GM12878 (cell line): ENCODE data around the gene NECTIN1. TPM values are rescaled to one million over a fixed set of nuclear protein-coding genes. Genes with fewer than 3 reads are reported as not detected.

Experiments
- ATAC-seq: fragments of 200-7000 bp; cut with Tn5 transposase; 3 replicates; pipeline ENCODE4 v1.9.1; 2020; ENCODE audit warnings: mild to moderate bottlenecking, moderate library complexity
- BruUV-seq: library from RNA; stranded (reverse); fragments of 400-500 nt; replicated peaks from 2 replicates; lab custom pipeline; 2021; lab: Mats Ljungman, UMichigan
- CTCF ChIA-PET: fragments of 300-600 bp; sonication (Branson Sonifier 250); formaldehyde crosslinking; extraction: SDS; loops from one replicate; lab custom pipeline; 2021; ENCODE audit warnings: inconsistent platforms; lab: Yijun Ruan, JAX
- POLR2A ChIA-PET: fragments of 350-600 bp; formaldehyde crosslinking; extraction: SDS; loops from one replicate; lab custom pipeline; 2021; ENCODE audit warnings: inconsistent platforms; lab: Charles Lee
- RAD21 ChIA-PET: fragments of 300-600 bp; sonication (Branson Sonifier 250); formaldehyde crosslinking; loops from one replicate; lab custom pipeline; 2023; ENCODE audit warnings: antibody characterized with exemption; ENCODE audit not compliant: unreplicated experiment; lab: Charles Lee
- SMC1A ChIA-PET: fragments of 300-600 bp; sonication (Branson Sonifier 250); formaldehyde crosslinking; loops from one replicate; lab custom pipeline; 2023; ENCODE audit not compliant: unreplicated experiment, uncharacterized antibody; lab: Charles Lee
- DNase-seq: peaks from one replicate; pipeline ENCODE4 v3.0.0-alpha.2; 2011; ENCODE audit warnings: low read depth, low spot score
- FAIRE-seq: peaks from 3 replicates; lab custom pipeline; 2011; peaks lifted over from hg19 to GRCh38; lab: Jason Lieb, UNC
- H2AFZ ChIP-seq: 2 replicates; pipeline ENCODE4 v1.6.0; 2011; ENCODE audit warnings: low read depth, low read length, control low read depth; ENCODE audit not compliant: control insufficient read depth
- H3K27ac ChIP-seq: 2 replicates; pipeline ENCODE4 v1.5.1; 2011; ENCODE audit warnings: control low read depth; ENCODE audit not compliant: control insufficient read depth, insufficient read depth
- H3K27me3 ChIP-seq, 2 experiments: replicated peaks in 1 of 2; 2 replicates each; pipeline versions ENCODE4 v1.6.0 to v1.6.1; 2011; ENCODE audit warnings: low read length in 1 of 2; ENCODE audit not compliant: control insufficient read depth in 2 of 2, insufficient read depth in 2 of 2
- H3K36me3 ChIP-seq, 2 experiments: 2 replicates each; pipeline ENCODE4 v1.5.1; 2011; ENCODE audit warnings: low read length in 1 of 2; ENCODE audit not compliant: control insufficient read depth in 2 of 2, insufficient read depth in 2 of 2
- H3K4me1 ChIP-seq: 2 replicates; pipeline ENCODE4 v1.6.1; 2011; ENCODE audit warnings: mild to moderate bottlenecking, low read length, moderate library complexity, mixed read lengths; ENCODE audit not compliant: control insufficient read depth, insufficient read depth
- H3K4me2 ChIP-seq: 2 replicates; pipeline ENCODE4 v1.6.0; 2011; ENCODE audit warnings: control low read depth; ENCODE audit not compliant: control insufficient read depth, insufficient read depth
- H3K4me3 ChIP-seq: fragments of 200-600 bp; sonication (generic); 2 replicates; pipeline ENCODE4 v1.5.1; 2016
- H3K79me2 ChIP-seq: 2 replicates; pipeline ENCODE4 v1.6.0; 2011; ENCODE audit warnings: low read length; ENCODE audit not compliant: control insufficient read depth, insufficient read depth
- H3K9ac ChIP-seq: 2 replicates; pipeline ENCODE4 v1.8.0; 2011; ENCODE audit warnings: low read length, control low read depth, mixed read lengths; ENCODE audit not compliant: control insufficient read depth, insufficient read depth
- H3K9me3 ChIP-seq: replicated peaks from 3 replicates; pipeline ENCODE4 v1.5.1; 2011; ENCODE audit warnings: mild to moderate bottlenecking, low read length; ENCODE audit not compliant: control insufficient read depth, insufficient read depth
- H4K20me1 ChIP-seq: 2 replicates; pipeline ENCODE4 v1.6.0; 2011; ENCODE audit not compliant: control insufficient read depth, insufficient read depth
- CHD4 ChIP-seq: fragments of 200-600 bp; sonication (generic); IDR thresholded peaks from 2 replicates; pipeline ENCODE4 v1.6.1; 2016; ENCODE audit warnings: mild to moderate bottlenecking
- PAX5 ChIP-seq: IDR thresholded peaks from 2 replicates; pipeline ENCODE4 v1.6.1; 2011; ENCODE audit warnings: low read depth, low read length, borderline replicate concordance
- REST ChIP-seq: IDR thresholded peaks from 2 replicates; pipeline ENCODE4 v1.6.1; 2012; ENCODE audit warnings: mild to moderate bottlenecking, low read depth, low read length
- TARDBP ChIP-seq: IDR thresholded peaks from 2 replicates; pipeline ENCODE4 v1.6.1; 2016; ENCODE audit warnings: borderline replicate concordance
- WGBS: methylation state at CpG from one replicate; pipeline ENCODE4 v1.1.6; 2016; ENCODE audit warnings: low lambda C conversion rate; ENCODE audit not compliant: insufficient replicate concordance, insufficient coverage; ENCODE audit errors: missing lambda C conversion rate; 5-methylcytosine and 5-hydroxymethylcytosine counted together
- in situ Hi-C: fragments of 300-500 bp; cut with MboI; formaldehyde crosslinking; loops from 9 replicates; pipeline ENCODE4 v1.14.3; 2018; ENCODE audit warnings: mixed read lengths
- intact Hi-C: fragments of 100-400 bp; cut with micrococcal nuclease; formaldehyde crosslinking; loops from one replicate; pipeline ENCODE4 v1.14.2; 2022; ENCODE audit not compliant: unreplicated experiment
- polyA plus RNA-seq, 11 experiments: library from polyadenylated mRNA; depleted of rRNA in 4 of 11; unstranded in 6 of 11; stranded (reverse) in 5 of 11; fragments of >200 nt; fragmentation: Nextera tagmentation in 4 of 11; fragmentation: Illumina TruSeq in 1 of 11; extraction: Ambion mirVana in 4 of 11; extraction: Trizol in 1 of 11; gene quantifications; 1 replicate in 1 of 11; 2 replicates in 10 of 11; pipeline versions ENCODE4 v1.2.1 to v1.2.3, GENCODE V29; 2011 to 2016; ENCODE audit warnings: inconsistent platforms in 2 of 11, missing spikeins in 2 of 11, low read depth in 1 of 11
- total RNA-seq, 4 experiments: library from RNA; depleted of rRNA in 3 of 4; stranded (reverse); fragments of >200 nt in 3 of 4; fragmentation: Illumina TruSeq in 1 of 4; extraction: Trizol in 1 of 4; gene quantifications; 2 replicates each; pipeline versions ENCODE4 v1.2.1 to v1.2.3, GENCODE V29; 2013 to 2021

The NECTIN1 gene
- total and polyA plus RNA-seq, 10 of the 15 experiments (the other 5 are each of a cell fraction or from before 2014, with no cell fraction given), result 0.97 to 9.2 (median 2.3) TPM

- ATAC-seq (no peak), DNase-seq (no peak), FAIRE-seq (no peak)
- SMC1A ChIA-PET, result no interaction called here
- Histone ChIP-seq H3K27me3 (no peaks in the 10 kb centered on the region), H3K79me2 (no peaks in the 10 kb centered on the region), H4K20me1 (no peaks in the 10 kb centered on the region), H3K4me3 (no peak overlapping the region), H3K9ac (no peak overlapping the region), H3K4me1 (peaks cover 8% of the 10 kb centered on the region), H3K36me3 (peaks cover 0 to 1% of the 10 kb centered on the region in 2 experiments; a peak in 1 of 4 replicates), H2AFZ (no peak overlapping the region), H3K27ac (no peak overlapping the region), H3K9me3 (no peaks in the 10 kb centered on the region), H3K4me2 (no peak overlapping the region)
- 61% methylated on average over 7 of the region's 7 CpGs for WGBS
- intact Hi-C loops (no loop called here), in situ Hi-C loops (no loop called here)
- TF ChIP-seq TARDBP (no peak), REST (peak; percentile 65; the same call in 1 of the 2 replicates), CHD4 (no peak), PAX5 (0 out of 2 replicates have a peak, but pooled peaks have one; percentile 26)
- BruUV-seq, result no TSS peak
- POLR2A ChIA-PET, result no interaction called here
- CTCF ChIA-PET, result no interaction called here
- RAD21 ChIA-PET, result no interaction called here
These were observed 23.0 kb downstream of the NECTIN1 start for GRCh38 chr11:119706029-119706428.
